Heart left ventricle (tissue), 16 donors: ENCODE results near the gene CDKN1C. TPM values are rescaled to one million over a fixed set of nuclear protein-coding genes. Genes with fewer than 3 reads are reported as not detected.

Experiments
- ATAC-seq, 4 donors: fragments of 200-7000 bp; cut with Tn5 transposase; one replicate each; pipeline ENCODE4 v1.9.1; 2020 to 2022; ENCODE audit warnings: moderate library complexity in 4 of 4, mild to moderate bottlenecking in 3 of 4, moderate number of reproducible peaks in 1 of 4
- DNase-seq, 5 donors: peaks; one replicate each; pipeline ENCODE4 v3.0.0-alpha.2; 2020
- H3K27ac ChIP-seq, 12 donors: fragments of 200-600 bp; sonication (generic) in 4 of 12; one replicate each; pipeline versions ENCODE4 v1.5.0 to v1.8.0; 2016 to 2022; ENCODE audit warnings: mild to moderate bottlenecking in 2 of 12
- H3K27me3 ChIP-seq, 9 donors: fragments of 200-600 bp; sonication (generic) in 2 of 9; one replicate each; pipeline versions ENCODE4 v1.5.1 to v1.8.0; 2016 to 2022; ENCODE audit warnings: mild to moderate bottlenecking in 3 of 9
- H3K36me3 ChIP-seq, 9 donors: fragments of 200-600 bp; sonication (generic) in 2 of 9; one replicate each; pipeline versions ENCODE4 v1.5.0 to v1.8.0; 2018 to 2022; ENCODE audit warnings: mild to moderate bottlenecking in 2 of 9
- H3K4me1 ChIP-seq, 12 donors: fragments of 200-600 bp; sonication (generic) in 4 of 12; one replicate each; pipeline versions ENCODE4 v1.5.0 to v1.8.0; 2016 to 2022; ENCODE audit warnings: mild to moderate bottlenecking in 3 of 12
- H3K4me3 ChIP-seq, 12 donors: fragments of 200-600 bp; sonication (generic) in 4 of 12; one replicate each; pipeline versions ENCODE4 v1.5.0 to v1.8.0; 2017 to 2022; ENCODE audit warnings: mild to moderate bottlenecking in 9 of 12, moderate library complexity in 4 of 12
- H3K9me3 ChIP-seq, 12 donors: fragments of 200-600 bp; sonication (generic) in 4 of 12; one replicate each; pipeline versions ENCODE4 v1.5.0 to v1.8.0; 2016 to 2022; ENCODE audit warnings: mild to moderate bottlenecking in 1 of 12
- CTCF ChIP-seq, 12 donors: fragments of 200-600 bp; sonication (generic) in 4 of 12; IDR thresholded peaks; one replicate each; pipeline versions ENCODE4 v1.5.0 to v1.8.0; 2018 to 2022; ENCODE audit warnings: antibody characterized with exemption in 12 of 12, mild to moderate bottlenecking in 5 of 12
- POLR2A ChIP-seq, 2 donors: fragments of 450-650 bp; IDR thresholded peaks; one replicate each; pipeline ENCODE4 v1.6.1; 2017; ENCODE audit warnings: antibody characterized with exemption in 2 of 2, mild to moderate bottlenecking in 2 of 2, moderate library complexity in 2 of 2
- WGBS, 4 donors: extraction: QIAGEN DNeasy Blood & Tissue Kit in 2 of 4; methylation state at CpG; one replicate each; pipeline versions ENCODE4 v1.1.5 to v1.1.7; 2013 to 2018; 5-methylcytosine and 5-hydroxymethylcytosine counted together
- intact Hi-C, 10 donors: fragments of 100-400 bp; cut with DNase I; formaldehyde crosslinking; loops; one replicate each; pipeline versions ENCODE4 v1.11.1 to v1.14.2; 2022
- polyA plus RNA-seq, 2 donors: library from polyadenylated mRNA; stranded (reverse); fragments of 200-250 nt; gene quantifications; one replicate each; pipeline ENCODE4 v1.2.3, GENCODE V29; 2013
- total RNA-seq, 9 donors: library from RNA; depleted of rRNA in 2 of 9; stranded (reverse); fragments of >200 nt in 2 of 9; fragmentation: NEBNext Ultra II Directional in 3 of 9; extraction: Animal tissue kit (Norgen Biotek cat#: 25700) in 3 of 9; gene quantifications; one replicate each; pipeline versions ENCODE4 v1.1.0 to v1.2.4, GENCODE V29; 2016 to 2023
- donor health status: ischemic (EF 13 %, LVEDD 7.1; RV severe dilation, severe dysfunction).
- donor health status: healthy with polysubstance abuse.
- donor health status: DM: no; HTN: yes; CAD: no.
- donor health status: DM: no; HTN: no; CAD: no.
- donor health status: ischemic (EF 25% LVEDD 6.9; RV normal size, moderate dysfunction).
- donor health status: ischemic (EF 25% LVEDD 5.7; RV mildly dilated, moderate dysfunction).
- donor health status: healthy.
- donor health status: DM: yes; HTN: yes; CAD: no.
- donor health status: ischemic (EF 35%, LVEDD 5.7; RV mildly dilated, moderate dysfunction).
- donor health status: nonischemic (EF 11% LVEDD 7.7; RV severe dilation, severe dysfunction).
- donor health status: DM: yes; HTN: yes; CAD: no.
- donor health status: PGD.
- donor health status: ischemic (EF 29% LVEDD 5.4; RV normal size, mild dysfunction).
- donor health status: nonischemic (EF 23%, LVEDD 6.1; RV moderate dilation, normal function).

CDKN1C gene
- total and polyA plus RNA-seq, 11 donors: 18.8 to 42.5 (median 33.4) TPM

- H3K27ac ChIP-seq: peak within 1 kb of the TSS in 2 of 12 donors; percentile 40 to 73
- WGBS, 4 donors: 2 to 4% (median 2%) methylated on average over 47 to 112 of the region's 113 CpGs
- H3K4me3 ChIP-seq: peak within 1 kb of the TSS; percentile 36 to 65 (median 50)
- DNase-seq (peak in 4 of 5 donors; percentile 54 to 75 (median 60)), ATAC-seq (peak in 2 of 4 donors; percentile 6 to 32)
- H3K4me1 ChIP-seq: peaks cover 4 to 44% (median 17%) of the 10 kb centered on the region in 12 donors
- intact Hi-C loops: no loop called here
- no peaks in the 10 kb centered on the region for H3K9me3 ChIP-seq
- no peak for TF ChIP-seq CTCF (IDR thresholded peaks at IDR 0.05)
- TF ChIP-seq POLR2A (IDR thresholded peaks at IDR 0.05): no peak
- H3K27me3 ChIP-seq: peaks cover 7 to 43% (median 25%) of the 10 kb centered on the region in 9 donors
- H3K36me3 ChIP-seq: no peaks in the 10 kb centered on the region
Measured at GRCh38 chr11:2928605-2929530, 43.3 kb upstream of the CDKN1C start, which contains the start of gene PHLDA2. Gene PHLDA2 (minus strand): TSS chr11:2929420. CDS start chr11:2929364, 56 bp downstream.

GRCh38 chr11:2927851-2928604, 42.5 kb upstream of the CDKN1C start:
- H3K27ac ChIP-seq: no peak overlapping the region
- no peaks in the 10 kb centered on the region for H3K36me3 ChIP-seq
- H3K4me3 ChIP-seq: peak overlapping the region; percentile 36 to 65 (median 50)
- H3K9me3 ChIP-seq: no peaks in the 10 kb centered on the region
- H3K4me1 ChIP-seq: peaks cover 4 to 36% (median 17%) of the 10 kb centered on the region in 12 donors
- TF ChIP-seq CTCF (IDR thresholded peaks at IDR 0.05) (no peak), POLR2A (IDR thresholded peaks at IDR 0.05) (no peak)
- intact Hi-C loops: no loop called here
- WGBS, 4 donors: 51 to 53% (median 52%) methylated on average over 23 to 25 of the region's 25 CpGs
- peaks cover 7 to 43% (median 25%) of the 10 kb centered on the region in 9 donors for H3K27me3 ChIP-seq
- DNase-seq: peak in 3 of 5 donors; percentile 19 to 51 (median 23)
- ATAC-seq: no peak

- DNase-seq (peak in 3 of 5 donors; percentile 18 to 49 (median 26)), ATAC-seq (no peak)
- 86 to 91% (median 87%) methylated on average over 11 to 12 of the region's 12 CpGs for WGBS, 4 donors
- TF ChIP-seq CTCF (IDR thresholded peaks at IDR 0.05) (no peak), POLR2A (IDR thresholded peaks at IDR 0.05) (no peak)
- peaks cover 7 to 43% (median 25%) of the 10 kb centered on the region in 9 donors for H3K27me3 ChIP-seq
- intact Hi-C loops: no loop called here
- H3K9me3 ChIP-seq: no peaks in the 10 kb centered on the region
- H3K27ac ChIP-seq: no peak overlapping the region
- H3K36me3 ChIP-seq: no peaks in the 10 kb centered on the region
- H3K4me1 ChIP-seq: peaks cover 4 to 36% (median 17%) of the 10 kb centered on the region in 12 donors
- H3K4me3 ChIP-seq: no peak overlapping the region
Measured at GRCh38 chr11:2927121-2927800, 41.7 kb upstream of the CDKN1C start.
